ENCODE results near the gene CYP11A1.

DNA sequence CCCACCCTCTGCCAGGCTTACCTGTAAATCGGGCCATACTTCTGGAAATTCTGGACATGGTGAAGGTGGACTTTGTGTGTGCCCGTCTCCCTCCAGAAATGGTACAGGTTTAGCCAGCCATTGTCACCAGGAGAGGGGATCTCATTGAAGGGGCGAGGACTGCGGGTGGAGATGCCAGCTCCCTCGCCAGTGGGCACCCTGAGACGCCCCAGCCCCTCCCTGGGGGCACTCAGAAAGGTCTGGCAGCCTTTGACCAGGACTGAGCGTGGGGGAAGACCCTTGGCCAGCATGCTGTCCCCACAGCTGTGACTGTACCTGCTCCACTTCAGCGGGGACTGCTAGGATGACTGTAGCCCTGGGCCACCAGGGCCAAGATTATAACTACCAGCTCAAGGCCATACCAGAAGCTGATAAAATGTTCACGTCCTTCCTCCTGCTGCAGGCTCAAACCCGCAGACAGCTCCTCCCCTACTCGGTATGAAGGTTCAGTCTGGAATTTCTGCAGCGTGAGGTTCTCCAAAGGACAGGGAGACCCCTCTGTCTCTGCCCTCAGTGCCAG is at the start of gene CYP11A1:
- no peak for TF ChIP-seq POLR2A (IDR thresholded peaks at IDR 0.05)
- TF ChIP-seq, protein P1, sequence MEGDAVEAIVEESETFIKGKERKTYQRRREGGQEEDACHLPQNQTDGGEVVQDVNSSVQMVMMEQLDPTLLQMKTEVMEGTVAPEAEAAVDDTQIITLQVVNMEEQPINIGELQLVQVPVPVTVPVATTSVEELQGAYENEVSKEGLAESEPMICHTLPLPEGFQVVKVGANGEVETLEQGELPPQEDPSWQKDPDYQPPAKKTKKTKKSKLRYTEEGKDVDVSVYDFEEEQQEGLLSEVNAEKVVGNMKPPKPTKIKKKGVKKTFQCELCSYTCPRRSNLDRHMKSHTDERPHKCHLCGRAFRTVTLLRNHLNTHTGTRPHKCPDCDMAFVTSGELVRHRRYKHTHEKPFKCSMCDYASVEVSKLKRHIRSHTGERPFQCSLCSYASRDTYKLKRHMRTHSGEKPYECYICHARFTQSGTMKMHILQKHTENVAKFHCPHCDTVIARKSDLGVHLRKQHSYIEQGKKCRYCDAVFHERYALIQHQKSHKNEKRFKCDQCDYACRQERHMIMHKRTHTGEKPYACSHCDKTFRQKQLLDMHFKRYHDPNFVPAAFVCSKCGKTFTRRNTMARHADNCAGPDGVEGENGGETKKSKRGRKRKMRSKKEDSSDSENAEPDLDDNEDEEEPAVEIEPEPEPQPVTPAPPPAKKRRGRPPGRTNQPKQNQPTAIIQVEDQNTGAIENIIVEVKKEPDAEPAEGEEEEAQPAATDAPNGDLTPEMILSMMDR (IDR thresholded peaks at IDR 0.05), result no peak
- no peak for TF ChIP-seq EP300 (IDR thresholded peaks at IDR 0.05)
- TF ChIP-seq POLR2AphosphoS5 (IDR thresholded peaks at IDR 0.05), result no peak

Data from upper lobe of left lung (tissue), 4 donors.